RWPE2 (cell line): Measurements from ENCODE around the gene OR10A3.

ENCODE experiments used
- ATAC-seq: fragments of 200-7000 bp; cut with Tn5 transposase; 3 replicates; pipeline ENCODE4 v1.9.1; 2021; ENCODE audit warnings: low read depth
- DNase-seq: peaks from one replicate; pipeline ENCODE4 v3.0.0-alpha.2; 2020; ENCODE audit warnings: low spot score
- H3K27ac ChIP-seq: fragments of 450-650 bp; 2 replicates; pipeline ENCODE4 v1.5.1; 2017; ENCODE audit warnings: mild to moderate bottlenecking; ENCODE audit not compliant: poor library complexity, severe bottlenecking
- H3K27me3 ChIP-seq: fragments of 250-450 bp; sonication (Bioruptor Pico); 2 replicates; pipeline ENCODE4 v1.5.1; 2021; ENCODE audit warnings: mild to moderate bottlenecking, moderate library complexity; ENCODE audit not compliant: insufficient read depth, poor library complexity, severe bottlenecking
- H3K36me3 ChIP-seq: fragments of 250-450 bp; sonication (Bioruptor Pico); 2 replicates; pipeline ENCODE4 v1.5.1; 2020; ENCODE audit warnings: low read depth, mild to moderate bottlenecking, moderate library complexity
- H3K4me1 ChIP-seq: fragments of 250-450 bp; sonication (Bioruptor Pico); 2 replicates; pipeline ENCODE4 v1.5.1; 2021; ENCODE audit warnings: mild to moderate bottlenecking, moderate library complexity; ENCODE audit not compliant: insufficient read depth, poor library complexity, severe bottlenecking
- H3K4me3 ChIP-seq: fragments of 250-450 bp; sonication (Bioruptor Pico); 2 replicates; pipeline ENCODE4 v1.5.1; 2021; ENCODE audit warnings: mild to moderate bottlenecking, moderate library complexity; ENCODE audit not compliant: severe bottlenecking
- H3K9me3 ChIP-seq: fragments of 250-450 bp; sonication (Bioruptor Pico); 2 replicates; pipeline ENCODE4 v1.5.1; 2021; ENCODE audit warnings: mild to moderate bottlenecking, moderate library complexity; ENCODE audit not compliant: severe bottlenecking
- TF ChIP-seq, protein P1 (sequence below): fragments of 450-650 bp; IDR thresholded peaks from one replicate; pipeline ENCODE4 v1.5.1; 2017; ENCODE audit warnings: mild to moderate bottlenecking, moderate library complexity; ENCODE audit not compliant: poor library complexity, severe bottlenecking

Gene OR10A3

GRCh38 chr11:7964873-7965272 is 23.4 kb upstream of the OR10A3 start:
- H3K4me3 ChIP-seq: no peak overlapping the region
- H3K27ac ChIP-seq: peak overlapping the region; percentile 65
- peaks cover 16% of the 10 kb centered on the region for H3K4me1 ChIP-seq
- TF ChIP-seq, protein P1, sequence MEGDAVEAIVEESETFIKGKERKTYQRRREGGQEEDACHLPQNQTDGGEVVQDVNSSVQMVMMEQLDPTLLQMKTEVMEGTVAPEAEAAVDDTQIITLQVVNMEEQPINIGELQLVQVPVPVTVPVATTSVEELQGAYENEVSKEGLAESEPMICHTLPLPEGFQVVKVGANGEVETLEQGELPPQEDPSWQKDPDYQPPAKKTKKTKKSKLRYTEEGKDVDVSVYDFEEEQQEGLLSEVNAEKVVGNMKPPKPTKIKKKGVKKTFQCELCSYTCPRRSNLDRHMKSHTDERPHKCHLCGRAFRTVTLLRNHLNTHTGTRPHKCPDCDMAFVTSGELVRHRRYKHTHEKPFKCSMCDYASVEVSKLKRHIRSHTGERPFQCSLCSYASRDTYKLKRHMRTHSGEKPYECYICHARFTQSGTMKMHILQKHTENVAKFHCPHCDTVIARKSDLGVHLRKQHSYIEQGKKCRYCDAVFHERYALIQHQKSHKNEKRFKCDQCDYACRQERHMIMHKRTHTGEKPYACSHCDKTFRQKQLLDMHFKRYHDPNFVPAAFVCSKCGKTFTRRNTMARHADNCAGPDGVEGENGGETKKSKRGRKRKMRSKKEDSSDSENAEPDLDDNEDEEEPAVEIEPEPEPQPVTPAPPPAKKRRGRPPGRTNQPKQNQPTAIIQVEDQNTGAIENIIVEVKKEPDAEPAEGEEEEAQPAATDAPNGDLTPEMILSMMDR: no peak
- no peaks in the 10 kb centered on the region for H3K9me3 ChIP-seq
- H3K27me3 ChIP-seq: no peaks in the 10 kb centered on the region
- no peak for DNase-seq
- no peaks in the 10 kb centered on the region for H3K36me3 ChIP-seq
- ATAC-seq: peak; percentile 63

- DNase-seq (no peak), ATAC-seq (no peak)
- TF ChIP-seq, protein P1: no peak
- peak overlapping the region; percentile 65 for H3K27ac ChIP-seq
- peaks cover 16% of the 10 kb centered on the region for H3K4me1 ChIP-seq
- no peaks in the 10 kb centered on the region for H3K36me3 ChIP-seq
- H3K27me3 ChIP-seq: no peaks in the 10 kb centered on the region
- H3K4me3 ChIP-seq: no peak overlapping the region
- no peaks in the 10 kb centered on the region for H3K9me3 ChIP-seq
Observed at GRCh38 chr11:7964261-7964660, 22.8 kb upstream of the OR10A3 start.

DNA sequence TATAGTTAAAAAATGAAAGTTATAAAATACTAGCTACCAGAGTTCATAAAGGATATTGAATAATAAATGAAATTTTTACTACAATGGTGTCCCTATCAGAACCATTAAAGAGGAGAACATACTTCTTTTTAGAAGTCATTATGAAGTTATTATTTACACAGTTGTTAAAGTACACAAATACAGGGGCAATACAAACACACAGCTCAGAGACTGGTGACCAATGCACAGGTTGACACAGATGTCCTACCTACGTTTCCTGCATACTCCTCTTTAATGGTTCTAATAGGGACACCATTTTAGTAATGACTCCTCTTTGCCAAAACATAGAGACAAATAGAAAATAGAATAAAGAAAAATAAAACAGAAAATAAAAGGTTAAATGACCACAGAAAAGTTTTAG is 13.7 kb upstream of the OR10A3 start:
- ATAC-seq: no peak
- TF ChIP-seq, protein P1: no peak
- no peaks in the 10 kb centered on the region for H3K9me3 ChIP-seq

DNA sequence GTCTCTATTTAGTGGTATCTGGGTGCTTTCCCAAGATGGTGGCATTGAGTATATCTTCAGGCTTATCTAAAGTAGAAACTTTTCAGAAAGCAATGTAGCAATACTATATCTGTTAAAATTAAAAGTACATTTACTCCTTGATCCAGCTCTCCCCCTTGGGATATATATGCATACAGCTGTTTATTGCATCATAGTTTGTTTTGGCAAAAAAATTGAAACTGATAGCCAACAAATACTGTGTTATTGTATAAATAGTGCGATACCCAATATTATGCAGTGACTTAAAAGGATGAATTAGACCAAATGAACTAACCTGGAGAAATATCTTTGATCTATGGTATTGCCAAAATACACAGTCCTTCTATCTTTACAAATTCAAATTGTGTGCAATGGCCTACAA is 8.4 kb upstream of the OR10A3 start:
- ATAC-seq (no peak), DNase-seq (no peak)
- no peaks in the 10 kb centered on the region for H3K36me3 ChIP-seq
- no peaks in the 10 kb centered on the region for H3K9me3 ChIP-seq
- no peaks in the 10 kb centered on the region for H3K4me1 ChIP-seq
- H3K27ac ChIP-seq: no peak overlapping the region
- no peaks in the 10 kb centered on the region for H3K27me3 ChIP-seq
- TF ChIP-seq, protein P1: no peak
- no peak overlapping the region for H3K4me3 ChIP-seq

More for the DNA sequence above, 13.7 kb upstream of the OR10A3 start:
- Histone ChIP-seq H3K27me3 (no peaks in the 10 kb centered on the region), H3K4me3 (no peak overlapping the region), H3K27ac (no peak overlapping the region), H3K36me3 (no peaks in the 10 kb centered on the region), H3K4me1 (no peaks in the 10 kb centered on the region)
- no peak for DNase-seq

- H3K36me3 ChIP-seq: no peaks in the 10 kb centered on the region
- H3K4me3 ChIP-seq: no peak overlapping the region
- no peaks in the 10 kb centered on the region for H3K4me1 ChIP-seq
- TF ChIP-seq, protein P1: no peak
- DNase-seq: no peak
- H3K27me3 ChIP-seq: no peaks in the 10 kb centered on the region
- no peak for ATAC-seq
- peaks cover 6% of the 10 kb centered on the region for H3K9me3 ChIP-seq
- no peak overlapping the region for H3K27ac ChIP-seq
Observed at GRCh38 chr11:7944123-7944522, 2.6 kb upstream of the OR10A3 start.
